ENCODE results near the gene CAPN5.

- TF ChIP-seq SIN3A (conservative IDR thresholded peaks at IDR 0.05 in 1 of 2, IDR thresholded peaks at IDR 0.05 in 1 of 2; ENCODE audit: low read depth in 1 of 2, low read length in 2 of 2) (no peak), CTCF (IDR thresholded peaks at IDR 0.05; ENCODE audit: control extremely low read depth in 1 of 3, insufficient read depth in 1 of 3, low read depth in 1 of 3, low read length in 3 of 3) (no peak), YY1 (IDR thresholded peaks at IDR 0.05; ENCODE audit: low read depth, low read length) (no peak), EZH2 (IDR thresholded peaks at IDR 0.05; ENCODE audit: low read depth, low read length, severe bottlenecking) (no peak), SP1 (IDR thresholded peaks at IDR 0.05; ENCODE audit: low read depth, low read length) (no peak), POLR2AphosphoS5 (IDR thresholded peaks at IDR 0.05; ENCODE audit: low read depth, low read length) (no peak), TEAD4 (IDR thresholded peaks at IDR 0.05; ENCODE audit: low read depth, low read length) (no peak), KDM4A (IDR thresholded peaks at IDR 0.05; ENCODE audit: low read depth, low read length, severe bottlenecking) (no peak), HDAC6 (IDR thresholded peaks at IDR 0.05; ENCODE audit: low read depth, low read length) (no peak), RAD21 (IDR thresholded peaks at IDR 0.05 in 1 of 2, conservative IDR thresholded peaks at IDR 0.05 in 1 of 2; ENCODE audit: low read depth in 2 of 2, low read length in 2 of 2) (no peak), RFX5 (IDR thresholded peaks at IDR 0.05; ENCODE audit: borderline replicate concordance, low read depth, low read length) (no peak), MAX (IDR thresholded peaks at IDR 0.05) (no peak)
These were observed 16.9 kb downstream of the CAPN5 start for GRCh38 chr11:77083566-77084245.
